NCI-H2081 (cell line): ENCODE results near the gene RTEL1.
"Not testable (repeated sequence)": the region's sequence is repeated elsewhere in the genome, so short reads cannot be mapped to it uniquely, and the experiment has no call there.

ENCODE experiments used
- DNase-seq, 2 experiments: peaks; one replicate each; lab custom pipeline; 2025; lab: John Stamatoyannopoulos, UW

RTEL1 gene, protein sequence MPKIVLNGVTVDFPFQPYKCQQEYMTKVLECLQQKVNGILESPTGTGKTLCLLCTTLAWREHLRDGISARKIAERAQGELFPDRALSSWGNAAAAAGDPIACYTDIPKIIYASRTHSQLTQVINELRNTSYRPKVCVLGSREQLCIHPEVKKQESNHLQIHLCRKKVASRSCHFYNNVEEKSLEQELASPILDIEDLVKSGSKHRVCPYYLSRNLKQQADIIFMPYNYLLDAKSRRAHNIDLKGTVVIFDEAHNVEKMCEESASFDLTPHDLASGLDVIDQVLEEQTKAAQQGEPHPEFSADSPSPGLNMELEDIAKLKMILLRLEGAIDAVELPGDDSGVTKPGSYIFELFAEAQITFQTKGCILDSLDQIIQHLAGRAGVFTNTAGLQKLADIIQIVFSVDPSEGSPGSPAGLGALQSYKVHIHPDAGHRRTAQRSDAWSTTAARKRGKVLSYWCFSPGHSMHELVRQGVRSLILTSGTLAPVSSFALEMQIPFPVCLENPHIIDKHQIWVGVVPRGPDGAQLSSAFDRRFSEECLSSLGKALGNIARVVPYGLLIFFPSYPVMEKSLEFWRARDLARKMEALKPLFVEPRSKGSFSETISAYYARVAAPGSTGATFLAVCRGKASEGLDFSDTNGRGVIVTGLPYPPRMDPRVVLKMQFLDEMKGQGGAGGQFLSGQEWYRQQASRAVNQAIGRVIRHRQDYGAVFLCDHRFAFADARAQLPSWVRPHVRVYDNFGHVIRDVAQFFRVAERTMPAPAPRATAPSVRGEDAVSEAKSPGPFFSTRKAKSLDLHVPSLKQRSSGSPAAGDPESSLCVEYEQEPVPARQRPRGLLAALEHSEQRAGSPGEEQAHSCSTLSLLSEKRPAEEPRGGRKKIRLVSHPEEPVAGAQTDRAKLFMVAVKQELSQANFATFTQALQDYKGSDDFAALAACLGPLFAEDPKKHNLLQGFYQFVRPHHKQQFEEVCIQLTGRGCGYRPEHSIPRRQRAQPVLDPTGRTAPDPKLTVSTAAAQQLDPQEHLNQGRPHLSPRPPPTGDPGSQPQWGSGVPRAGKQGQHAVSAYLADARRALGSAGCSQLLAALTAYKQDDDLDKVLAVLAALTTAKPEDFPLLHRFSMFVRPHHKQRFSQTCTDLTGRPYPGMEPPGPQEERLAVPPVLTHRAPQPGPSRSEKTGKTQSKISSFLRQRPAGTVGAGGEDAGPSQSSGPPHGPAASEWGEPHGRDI (N-terminal part only)

DNA sequence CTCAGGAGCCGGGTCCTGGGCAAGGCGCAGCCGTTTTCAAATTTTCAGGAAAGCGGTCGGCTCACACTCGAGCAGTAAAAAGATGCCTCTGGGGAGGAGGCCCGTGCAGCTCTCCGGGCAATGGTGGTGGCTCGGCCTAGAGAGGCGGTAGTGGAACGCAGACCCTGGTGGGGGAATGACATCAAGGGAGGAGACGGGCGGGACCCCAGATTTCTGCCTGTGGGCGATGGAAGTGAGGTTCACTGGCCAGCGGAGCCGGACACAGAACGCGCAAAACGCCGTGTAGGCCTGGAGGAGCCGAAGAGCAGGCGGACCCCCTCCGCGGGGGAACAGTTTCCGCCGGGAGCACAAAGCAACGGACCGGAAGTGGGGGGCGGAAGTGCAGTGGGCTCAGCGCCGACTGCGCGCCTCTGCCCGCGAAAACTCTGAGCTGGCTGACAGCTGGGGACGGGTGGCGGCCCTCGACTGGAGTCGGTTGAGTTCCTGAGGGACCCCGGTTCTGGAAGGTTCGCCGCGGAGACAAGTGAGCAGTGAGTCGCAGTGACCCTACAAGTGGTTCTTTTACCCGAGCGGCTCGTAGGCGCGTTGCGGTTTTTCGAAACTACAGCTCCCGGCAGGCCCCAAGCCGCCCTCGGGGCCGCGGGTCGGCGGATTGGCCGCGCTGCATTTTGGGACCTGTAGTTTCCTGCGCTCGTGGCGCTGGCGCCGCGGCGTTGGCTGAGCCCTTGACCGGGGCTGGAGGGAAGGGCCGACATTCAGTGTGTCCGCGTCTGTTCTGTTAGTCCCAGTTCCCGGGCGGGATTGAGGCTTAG lies at the start of gene RTEL1:
Gene RTEL1 (plus strand): TSS at position 376 of the 812 bp plus-strand sequence. CDS start 1,091 bp downstream, outside the sequence.
- DNase-seq, result peak; percentile 79 to 90

DNA sequence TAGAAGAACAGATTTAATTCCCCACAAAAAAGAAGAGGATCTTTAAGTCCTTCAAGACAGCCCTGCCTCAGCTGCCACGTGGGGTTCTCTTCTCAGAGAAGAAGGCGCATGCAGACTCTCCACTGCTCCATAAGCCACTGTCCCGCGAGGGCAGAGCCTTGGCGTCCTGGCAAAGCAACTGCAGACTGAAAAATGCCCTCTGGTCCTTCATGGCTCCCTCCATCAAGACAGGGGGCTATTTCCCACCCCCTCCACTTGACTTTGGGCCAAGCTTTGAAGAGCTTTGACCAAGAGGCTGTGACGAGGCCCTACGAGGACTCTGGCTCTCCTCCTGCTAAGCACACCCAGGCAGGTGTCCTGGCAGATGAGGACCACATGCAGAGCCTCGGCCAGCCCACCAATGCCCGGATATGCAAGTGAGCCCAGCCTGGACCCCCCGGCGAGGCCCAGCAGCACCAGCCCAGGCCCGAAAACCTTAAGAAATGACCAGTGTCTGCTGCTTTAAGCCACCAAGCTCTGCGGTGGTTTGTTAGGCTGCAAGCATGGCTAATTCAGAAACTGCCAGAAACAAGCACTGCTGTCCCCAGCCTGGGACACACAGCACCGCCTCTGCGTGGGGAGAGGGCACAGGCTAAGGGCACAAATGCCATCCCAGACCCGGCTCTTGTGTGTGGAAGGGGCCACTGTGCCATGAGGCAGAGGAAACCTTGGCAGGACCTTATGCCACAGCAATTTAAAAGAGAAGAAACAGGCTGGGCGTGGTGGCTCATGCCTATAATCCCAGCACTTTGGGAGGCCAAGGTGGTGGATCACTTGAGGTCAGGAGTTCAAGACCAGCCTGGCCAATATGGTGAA lies 47.3 kb upstream of the RTEL1 start:
- no peak for DNase-seq

DNA sequence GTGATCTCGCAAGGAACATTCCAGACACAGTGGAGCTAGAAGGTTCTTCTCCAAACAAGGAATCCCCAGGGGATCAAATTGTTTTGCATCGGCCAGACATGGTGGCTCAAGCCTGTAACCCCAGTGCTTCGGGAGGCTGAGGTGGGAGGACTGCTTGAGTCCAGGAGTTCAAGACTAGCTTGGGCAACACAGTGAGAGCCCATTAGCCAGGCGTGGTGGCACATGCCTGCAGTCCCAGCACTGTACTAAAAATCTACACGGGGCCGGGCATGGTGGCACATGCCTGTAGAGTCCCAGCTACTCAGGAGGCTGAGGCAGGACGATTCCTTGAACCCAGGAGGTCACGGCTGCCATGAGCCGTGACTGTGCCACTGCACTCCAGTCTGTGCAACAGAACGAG lies 46.5 kb upstream of the RTEL1 start:
- DNase-seq, result no peak

DNA sequence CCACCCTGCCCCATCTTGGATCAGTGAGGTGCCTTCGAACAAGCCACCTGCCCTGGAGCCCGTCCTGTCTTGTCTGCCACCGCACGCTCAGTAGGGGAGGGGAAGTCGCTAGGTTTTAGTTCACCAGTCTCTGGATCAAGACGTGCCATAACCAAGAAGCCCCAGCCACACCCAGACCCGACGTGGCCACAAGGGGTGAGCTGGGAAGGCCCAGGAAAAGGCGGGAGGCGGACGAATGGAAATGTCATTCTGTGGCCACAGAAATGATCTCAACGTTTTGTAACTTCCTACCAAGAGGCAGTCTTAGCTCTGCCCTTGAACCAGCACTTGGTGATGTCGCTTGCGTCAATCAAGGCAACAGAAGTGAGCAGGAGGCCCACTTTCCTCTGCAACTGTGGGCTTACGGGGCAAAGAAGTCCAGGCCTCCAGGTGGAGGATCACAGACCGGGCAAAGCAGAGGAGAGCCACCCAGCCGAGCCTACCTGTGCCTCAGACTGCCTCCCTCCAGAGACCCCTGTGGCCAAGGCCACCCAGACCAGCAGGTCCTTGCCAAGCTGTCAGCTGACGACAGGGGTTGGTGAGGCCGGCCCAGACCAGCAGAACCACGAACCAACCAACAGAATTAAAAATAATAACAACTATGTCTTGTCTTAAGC lies 45.7 kb upstream of the RTEL1 start:
- DNase-seq, result no peak

DNA sequence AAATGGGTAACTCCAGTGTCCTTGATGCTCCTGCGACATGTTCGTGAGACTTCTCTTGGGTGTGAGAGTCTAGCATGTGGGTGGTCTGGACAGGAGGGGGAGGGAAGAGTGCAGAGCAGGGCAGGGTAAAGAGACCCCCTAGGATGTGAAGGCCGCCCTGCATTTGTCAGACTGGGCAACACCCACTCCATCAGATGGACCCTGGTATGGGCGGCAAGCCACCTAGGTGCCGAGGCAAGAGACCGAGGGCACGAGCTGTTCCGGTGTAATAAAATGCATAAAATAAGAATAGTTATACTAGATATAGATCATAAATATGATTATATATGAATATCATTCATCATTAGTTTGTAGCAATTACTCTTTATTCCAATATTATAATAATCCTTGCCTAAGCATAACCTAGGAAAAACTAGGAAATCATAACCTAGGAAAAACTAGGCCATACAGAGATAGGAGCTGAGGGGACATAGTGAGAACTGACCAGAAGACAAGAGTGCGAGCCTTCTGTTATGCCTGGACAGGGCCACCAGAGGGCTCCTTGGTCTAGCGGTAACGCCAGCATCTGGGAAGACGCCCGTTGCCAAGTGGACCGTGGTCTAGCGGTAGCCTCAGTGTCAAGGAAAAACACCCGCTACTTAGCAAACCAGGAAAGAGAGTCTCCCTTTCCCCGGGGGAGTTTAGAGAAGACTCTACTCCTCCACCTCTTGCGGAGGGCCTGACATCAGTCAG lies 44.1 kb upstream of the RTEL1 start:
- not testable (repeated sequence) for DNase-seq

DNA sequence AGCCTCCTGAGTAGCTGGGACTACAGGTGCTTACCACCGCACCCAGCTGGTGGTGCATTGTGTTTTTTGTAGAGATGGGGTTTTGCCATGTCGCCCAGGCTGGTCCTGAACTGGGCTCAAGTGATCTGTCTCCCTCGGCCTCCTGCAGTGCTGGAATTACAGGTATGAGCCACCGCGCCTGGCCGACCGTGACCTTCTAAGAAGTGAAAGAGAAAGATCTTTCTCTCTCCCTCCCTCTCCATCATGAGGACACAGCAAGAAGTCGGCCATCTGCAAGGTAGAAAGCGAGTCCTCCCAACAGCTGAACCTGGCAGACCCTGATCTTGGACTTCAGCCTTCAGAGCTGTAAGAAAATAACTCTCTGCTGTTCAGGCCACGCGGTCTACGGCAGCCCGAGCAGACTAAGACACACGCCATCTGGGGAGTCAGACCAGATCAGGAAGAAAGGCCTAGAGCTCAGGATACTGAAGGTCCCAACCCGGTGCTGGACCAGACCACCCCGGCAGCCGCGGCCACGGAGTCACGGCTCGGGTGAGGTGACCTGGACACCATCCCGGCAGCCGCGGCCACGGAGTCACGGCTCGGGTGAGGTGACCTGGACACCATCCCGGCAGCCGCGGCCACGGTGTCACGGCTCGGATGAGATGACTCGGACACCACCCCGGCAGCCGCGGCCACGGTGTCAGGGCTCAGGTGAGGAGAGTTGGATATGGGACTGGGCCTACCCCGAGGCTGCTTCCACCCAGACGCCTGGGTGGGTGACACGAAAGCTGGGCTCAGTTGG lies 40.8 kb upstream of the RTEL1 start:
- no peak for DNase-seq

DNA sequence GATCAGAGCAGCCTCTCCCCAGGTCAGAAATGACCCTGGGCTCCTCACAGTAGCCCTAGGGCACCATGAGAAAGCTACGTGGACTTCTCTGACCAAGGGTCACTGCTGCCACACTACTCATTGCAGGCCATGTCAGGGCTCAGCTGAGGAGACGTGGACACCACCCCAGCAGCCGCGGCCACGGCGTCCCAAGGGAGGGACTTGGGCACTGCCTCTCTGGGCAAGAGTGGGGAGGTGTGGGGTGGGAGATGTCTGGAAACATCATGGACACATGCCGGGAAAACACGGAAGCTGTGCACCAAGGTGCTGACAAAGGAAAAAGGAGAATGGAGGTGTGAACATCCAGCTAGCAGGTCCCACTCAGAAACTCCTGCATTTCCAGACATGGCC lies 40.2 kb upstream of the RTEL1 start:
- no peak for DNase-seq

DNA sequence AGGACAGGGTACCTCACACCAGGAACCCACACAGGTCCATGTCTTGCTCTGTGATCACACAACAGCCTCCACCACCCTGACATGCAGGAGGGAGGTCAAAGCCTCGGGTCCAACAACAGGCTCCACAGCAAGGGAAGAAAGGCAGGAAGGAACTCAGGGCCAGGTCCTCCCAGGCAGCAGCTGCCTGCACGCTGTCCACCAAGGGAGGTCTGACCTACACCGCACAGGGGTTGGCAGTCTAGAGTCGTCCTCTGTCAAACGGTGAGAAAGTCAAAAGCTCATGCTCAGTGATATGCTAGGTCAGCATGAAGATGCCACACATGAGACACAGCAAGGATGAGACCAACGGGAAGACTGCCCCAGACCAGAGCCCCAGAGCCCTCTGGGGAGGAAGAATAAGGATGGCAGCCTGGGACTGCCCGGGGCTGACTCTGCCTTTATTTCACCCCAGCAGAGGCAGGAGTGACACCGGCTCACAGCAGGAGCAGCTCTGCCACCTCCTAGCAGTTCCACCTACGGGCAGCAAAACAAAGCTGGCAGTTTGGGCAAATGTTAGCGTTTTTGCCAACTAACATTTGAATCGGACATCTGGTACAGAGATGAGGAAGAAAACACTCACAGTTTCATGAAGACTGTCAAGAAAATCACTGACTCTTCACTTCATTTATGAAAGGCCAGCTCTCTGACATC lies 39.7 kb upstream of the RTEL1 start:
- no peak for DNase-seq

DNA sequence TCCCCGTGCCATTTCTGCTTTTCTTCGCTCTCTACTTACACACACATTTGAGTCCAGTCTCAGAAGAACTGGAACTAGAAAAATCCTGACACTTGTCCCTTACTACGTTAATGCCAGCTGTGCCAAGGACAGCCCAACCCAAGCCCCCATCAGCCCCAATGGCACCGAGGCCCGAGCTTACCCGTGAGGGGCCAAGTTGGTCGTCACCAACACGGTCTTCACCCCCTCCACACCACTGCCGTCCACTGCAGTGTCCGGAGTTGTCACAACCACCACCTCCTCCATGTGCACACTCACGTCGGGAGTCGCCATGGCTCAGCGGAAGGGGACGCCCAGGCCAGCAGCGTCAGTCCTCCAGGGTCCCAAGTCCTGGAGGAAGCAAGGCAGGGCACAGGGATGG lies 39.0 kb upstream of the RTEL1 start:
- DNase-seq, result no peak

DNA sequence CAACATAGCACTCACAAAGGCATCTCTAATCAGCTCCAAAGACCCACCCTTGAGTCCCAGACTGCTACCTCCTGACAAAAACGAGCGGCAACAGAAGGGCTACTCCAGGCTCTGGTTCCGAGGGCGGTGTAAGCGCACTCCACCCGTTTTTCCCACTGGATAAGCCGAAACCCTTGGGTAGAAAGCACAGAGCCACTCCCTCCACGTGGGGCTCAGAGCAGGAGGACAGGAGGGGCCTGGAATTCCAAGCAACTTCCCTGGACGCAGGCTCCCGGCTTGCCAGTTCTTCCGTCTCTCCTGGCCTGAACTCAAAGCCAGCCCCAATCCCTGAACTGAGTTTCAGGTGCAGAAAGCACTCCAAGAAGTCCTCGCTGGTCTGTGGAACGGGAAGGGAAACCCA lies 38.6 kb upstream of the RTEL1 start:
- no peak for DNase-seq

DNA sequence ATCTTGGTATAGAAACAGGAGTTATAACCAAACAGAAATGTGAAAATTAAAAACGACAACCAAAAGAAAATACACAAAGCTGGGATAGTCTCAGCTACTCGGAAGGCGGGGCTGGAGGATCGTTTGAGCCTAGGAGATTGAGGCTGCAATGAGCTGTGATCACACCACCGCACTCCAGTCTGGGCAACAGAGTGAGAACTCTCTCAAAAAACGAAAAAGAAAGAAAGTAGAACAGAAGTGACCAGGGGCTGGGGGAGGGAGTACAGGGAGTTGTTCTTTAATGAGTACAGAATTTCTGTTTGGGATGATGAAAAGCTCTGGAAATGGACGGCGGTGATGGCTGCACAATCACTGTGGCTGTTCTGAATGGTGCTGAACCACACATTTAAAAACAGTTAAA lies 37.1 kb upstream of the RTEL1 start:
- no peak for DNase-seq

DNA sequence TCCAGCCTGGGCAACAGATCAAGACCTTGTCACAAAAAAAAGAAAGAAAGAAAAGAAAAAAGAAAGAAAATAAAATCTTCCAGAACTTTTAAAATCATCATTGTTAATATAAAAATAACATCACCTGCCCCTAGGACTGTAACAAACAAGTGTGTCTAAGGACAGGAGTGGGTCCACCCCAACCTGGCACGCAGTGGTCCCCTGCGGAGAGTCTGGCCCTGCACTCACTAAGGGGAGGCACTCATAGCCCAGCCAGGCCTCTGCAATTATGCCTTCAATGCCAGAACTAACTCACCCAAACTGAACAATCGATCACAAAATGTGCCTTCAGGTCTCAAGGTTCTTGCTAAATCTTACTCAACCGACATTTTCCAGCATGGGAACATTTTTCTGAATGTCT lies 36.0 kb upstream of the RTEL1 start:
- no peak for DNase-seq

DNA sequence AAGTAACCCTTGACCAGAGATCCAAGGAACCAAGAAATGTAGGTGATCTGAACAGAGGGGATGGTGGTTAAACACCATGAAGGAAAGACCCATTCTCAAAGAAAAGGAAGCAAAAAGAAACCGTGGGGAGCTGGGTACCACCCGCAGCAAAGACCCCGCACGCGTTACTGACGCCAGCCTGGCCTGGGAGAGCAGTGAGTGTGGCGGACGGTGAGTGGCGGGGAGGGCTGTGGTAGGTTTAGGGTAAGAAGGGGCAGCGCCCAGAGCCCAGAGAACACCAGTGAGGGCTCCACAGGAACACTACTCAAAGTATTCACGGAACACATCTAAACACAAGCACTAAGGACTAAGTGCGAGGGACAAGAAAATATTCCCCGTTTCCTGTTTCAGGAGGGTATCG lies 35.4 kb upstream of the RTEL1 start:
- no peak for DNase-seq

DNA sequence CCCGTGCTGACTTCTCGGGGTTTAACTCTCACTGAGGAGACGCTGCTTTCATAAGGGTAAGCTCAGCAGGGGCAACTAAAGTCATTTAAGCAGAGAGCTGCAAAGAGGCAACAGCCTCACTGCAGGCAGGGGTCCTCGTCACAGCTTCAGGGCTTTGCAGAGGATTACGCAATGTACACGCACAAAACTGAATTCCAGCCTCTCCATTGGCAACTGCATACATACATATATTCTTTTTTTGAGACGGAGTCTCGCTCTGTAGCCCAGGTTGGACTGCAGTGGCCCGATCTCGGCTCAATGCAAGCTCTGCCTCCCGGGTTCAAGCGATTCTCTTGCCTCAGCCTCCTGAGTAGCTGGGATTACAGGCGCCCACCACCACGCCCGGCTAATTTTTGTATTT lies 33.6 kb upstream of the RTEL1 start:
- DNase-seq, result no peak

DNA sequence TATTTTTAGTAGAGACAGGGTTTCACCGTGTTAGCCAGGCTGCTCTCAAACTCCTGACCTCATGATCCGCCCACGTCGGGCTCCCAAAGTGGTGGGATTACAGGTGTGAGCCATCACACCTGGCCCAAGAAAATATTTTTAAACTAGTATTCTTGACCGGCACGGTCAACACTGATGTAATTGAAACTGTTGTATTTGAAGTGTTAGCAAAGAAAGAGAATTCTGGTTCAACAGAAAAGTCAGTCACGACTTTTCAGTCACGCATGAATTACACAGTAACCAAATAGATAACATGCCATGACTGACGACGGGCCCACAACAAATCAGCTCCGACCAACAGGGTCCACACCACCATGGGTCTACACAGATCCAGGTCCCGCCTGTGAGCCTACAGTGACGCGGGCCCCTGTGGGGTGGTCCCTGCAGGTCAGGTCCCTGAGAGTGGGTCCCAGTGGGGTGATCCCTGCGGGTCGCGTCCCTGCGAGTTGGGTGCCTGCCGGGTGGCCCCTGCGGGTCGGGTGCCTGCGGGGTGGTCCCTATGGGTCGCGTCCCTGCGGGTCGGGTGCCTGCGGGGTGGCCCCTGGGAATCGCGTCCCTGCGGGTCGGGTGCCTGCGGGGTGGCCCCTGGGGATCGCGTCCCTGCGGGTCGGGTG lies 32.2 kb upstream of the RTEL1 start:
- DNase-seq, result no peak

DNA sequence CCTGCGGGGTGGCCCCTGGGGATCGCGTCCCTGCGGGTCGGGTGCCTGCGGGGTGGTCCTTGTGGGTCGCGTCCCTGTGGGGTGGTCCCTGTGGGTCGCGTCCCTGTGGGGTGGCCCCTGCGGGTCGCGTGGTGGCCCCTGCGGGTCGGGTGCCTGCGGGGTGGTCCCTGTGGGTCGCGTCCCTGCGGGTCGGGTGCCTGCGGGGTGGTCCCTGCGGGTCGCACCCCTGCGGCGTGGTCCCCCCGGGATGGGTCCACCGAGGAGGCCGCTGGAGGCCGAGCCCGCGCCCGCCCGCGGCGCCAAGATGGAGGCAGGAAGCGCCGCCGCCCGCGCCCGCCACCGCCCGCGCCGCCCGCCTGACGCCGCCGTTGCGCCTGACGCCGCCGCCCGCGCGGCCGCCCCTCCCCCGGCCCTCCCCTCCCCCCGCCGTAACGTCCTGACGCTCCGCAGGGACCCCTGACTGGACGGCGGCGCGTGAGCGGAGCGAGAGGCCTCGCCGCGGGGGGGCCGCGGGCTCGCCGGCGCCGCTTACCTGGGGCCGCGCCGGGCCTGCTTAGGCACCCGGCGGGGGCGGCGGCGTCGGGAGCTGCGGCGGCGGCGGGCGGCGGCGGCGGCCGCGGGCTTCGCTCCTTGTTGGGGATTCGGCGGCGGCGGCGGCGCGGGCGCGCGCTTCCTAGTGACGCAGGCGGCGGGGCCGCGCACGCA lies 31.5 kb upstream of the RTEL1 start, which contains the start of gene GMEB2:
Gene GMEB2 (minus strand): TSS at position 678 of the 705 bp plus-strand sequence. CDS start 7,704 bp downstream, outside the sequence.
- peak; percentile 77 to 83 for DNase-seq
